T-helper 1 cell treated with Interleukin-12 subunit alpha and Interleukin-12 subunit beta and Interleukin-4 antibody, amounts not matched to agents 30 ng/mL and 1 ng/mL, for 36 hours (primary cell): ENCODE measurements around the gene MIEF2. TPM values are rescaled to one million over a fixed set of nuclear protein-coding genes. Genes with fewer than 3 reads are reported as not detected.
"Not testable (repeated sequence)": the region's sequence is repeated elsewhere in the genome, so short reads cannot be mapped to it uniquely, and the experiment has no call there.

ENCODE experiments used
- intact Hi-C: fragments of 100-400 bp; cut with micrococcal nuclease; formaldehyde crosslinking; loops from one replicate; pipeline ENCODE4 v1.15.1; 2024
- total RNA-seq: library from RNA; stranded (reverse); gene quantifications from 2 replicates; pipeline ENCODE4 v1.2.3, GENCODE V29; 2022

The MIEF2 gene
- total RNA-seq, 1 donor from 2014 or later: 8.9 TPM

DNA sequence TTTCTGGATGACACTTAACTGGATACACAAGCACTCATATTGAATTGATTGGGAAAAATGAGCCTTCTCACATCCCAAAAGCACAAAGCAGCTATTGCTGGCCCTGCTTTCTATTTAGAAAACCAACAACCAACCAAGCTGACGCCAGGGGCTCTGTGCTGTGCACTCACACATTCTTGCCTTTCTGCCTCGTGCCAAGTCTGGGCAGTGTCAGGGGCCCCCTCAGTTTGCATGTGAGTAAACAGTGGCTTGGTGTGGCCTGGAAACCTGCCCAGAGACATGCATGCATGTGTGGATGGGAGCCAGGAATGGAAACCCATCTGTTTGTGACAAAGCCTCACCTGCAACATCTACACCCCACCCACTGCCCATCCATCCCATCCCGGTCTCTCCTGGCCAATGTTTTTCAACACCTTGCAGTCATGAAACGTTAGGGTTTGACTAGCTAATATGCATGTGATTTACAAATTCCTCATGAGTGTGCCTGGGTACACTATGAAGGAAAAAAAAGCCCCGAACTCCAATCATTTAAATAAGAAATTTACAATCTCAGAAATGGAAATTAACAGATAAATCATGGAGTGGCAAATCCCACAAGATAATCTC lies 20.4 kb downstream of the MIEF2 start:
- intact Hi-C loops: loop anchor here (10.0 kb wide), 1 partner anchor 64 kb away; no protein-coding TSS in a partner anchor

DNA sequence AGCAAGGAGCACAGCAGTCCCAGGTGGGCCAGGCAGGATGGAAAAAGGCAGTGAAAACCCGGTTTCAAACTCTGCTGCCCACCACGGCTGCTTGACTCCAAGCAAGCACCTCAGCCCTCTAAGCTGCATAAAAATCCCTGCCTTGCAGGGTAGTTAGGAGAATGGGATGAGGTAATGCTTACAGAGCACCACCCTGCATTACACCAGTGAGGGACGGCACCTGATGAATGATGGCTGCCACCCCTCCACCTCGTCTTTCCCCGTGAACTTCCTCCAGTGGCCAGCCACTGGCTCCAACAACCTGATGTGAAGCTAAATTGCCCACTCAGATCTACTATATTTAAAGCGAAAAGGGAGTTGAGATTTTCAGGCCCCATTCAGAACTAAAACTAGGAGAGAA lies 21.3 kb downstream of the MIEF2 start:
- intact Hi-C loops: loop anchor here (10.0 kb wide), 1 partner anchor 63 kb away; no protein-coding TSS in a partner anchor

DNA sequence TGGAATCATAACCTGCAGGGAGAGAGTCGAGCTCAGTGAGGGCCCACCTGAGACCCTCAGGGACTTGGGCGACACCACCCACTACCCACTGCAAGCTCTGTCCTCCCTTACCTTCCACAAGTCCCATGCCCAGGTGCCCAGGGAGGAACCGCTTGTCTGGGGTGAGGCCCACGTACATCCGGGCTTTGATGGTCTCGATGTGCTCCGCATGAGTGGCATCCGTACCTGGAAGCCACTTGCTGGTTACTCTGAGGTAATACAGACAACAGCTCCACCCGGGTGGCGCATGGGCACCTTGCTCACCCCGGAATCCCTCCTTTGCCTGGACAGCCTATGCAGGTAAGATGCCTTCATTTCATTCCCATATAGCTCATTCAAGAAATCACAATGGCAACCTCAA lies 24.8 kb downstream of the MIEF2 start:
- intact Hi-C loops: loop anchor here (10.0 kb wide), 1 partner anchor 60 kb away; no protein-coding TSS in a partner anchor

DNA sequence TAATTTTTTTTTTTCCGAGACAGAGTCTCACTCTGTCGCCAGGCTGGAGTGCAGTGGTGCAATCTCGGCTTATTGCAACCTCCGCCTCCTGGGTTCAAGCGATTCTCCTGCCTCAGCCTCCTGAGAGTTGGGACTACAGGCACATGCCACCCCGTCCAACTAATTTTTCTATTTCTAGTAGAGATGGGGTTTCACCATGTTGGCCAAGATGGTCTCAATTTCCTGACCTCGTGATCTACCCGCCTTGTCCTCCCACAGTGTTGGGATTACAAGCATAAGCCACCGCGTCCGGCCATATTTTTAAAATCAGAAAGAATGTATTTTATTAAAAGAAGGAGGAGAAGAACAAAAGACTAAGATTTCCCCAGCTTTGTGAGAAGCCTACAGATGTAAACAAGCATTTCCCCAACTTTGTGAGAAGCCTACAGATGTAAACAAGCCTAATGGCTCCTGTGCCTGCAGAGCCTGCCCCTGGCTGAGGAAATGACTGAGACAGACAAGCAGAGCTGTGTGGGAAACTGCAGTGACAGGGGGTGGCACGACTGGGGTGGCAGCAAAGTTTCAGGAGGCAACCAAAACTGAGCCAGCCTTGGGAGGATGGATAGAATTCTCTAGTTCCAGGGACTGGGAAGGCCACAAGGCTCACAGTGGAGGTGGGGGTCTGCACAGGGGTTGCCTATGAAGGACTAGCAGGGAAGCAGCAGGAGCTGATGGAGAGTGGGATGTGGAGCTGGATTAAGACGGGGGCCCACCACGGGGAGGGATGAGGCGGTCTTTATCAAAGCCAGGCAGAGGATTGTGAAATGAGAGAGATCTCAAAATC lies 31.5 kb downstream of the MIEF2 start:
- intact Hi-C loops: no loop called here

DNA sequence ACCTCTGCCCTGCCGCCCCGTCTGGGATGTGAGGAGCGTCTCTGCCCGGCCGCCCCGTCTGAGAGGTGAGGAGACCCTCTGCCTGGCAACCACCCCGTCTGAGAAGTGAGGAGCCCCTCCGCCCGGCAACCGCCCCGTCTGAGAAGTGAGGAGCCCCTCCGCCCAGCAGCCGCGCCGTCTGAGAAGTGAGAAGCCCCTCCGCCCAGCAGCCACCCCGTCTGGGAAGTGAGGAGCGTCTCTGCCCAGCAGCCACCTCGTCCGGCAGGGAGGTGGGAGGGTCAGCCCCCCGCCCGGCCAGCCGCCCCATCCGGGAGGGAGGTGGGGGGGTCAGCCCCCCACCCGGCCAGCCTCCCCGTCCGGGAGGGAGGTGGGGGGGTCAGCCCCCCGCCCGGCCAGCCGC lies 37.6 kb downstream of the MIEF2 start:
- intact Hi-C loops: not testable (repeated sequence)

DNA sequence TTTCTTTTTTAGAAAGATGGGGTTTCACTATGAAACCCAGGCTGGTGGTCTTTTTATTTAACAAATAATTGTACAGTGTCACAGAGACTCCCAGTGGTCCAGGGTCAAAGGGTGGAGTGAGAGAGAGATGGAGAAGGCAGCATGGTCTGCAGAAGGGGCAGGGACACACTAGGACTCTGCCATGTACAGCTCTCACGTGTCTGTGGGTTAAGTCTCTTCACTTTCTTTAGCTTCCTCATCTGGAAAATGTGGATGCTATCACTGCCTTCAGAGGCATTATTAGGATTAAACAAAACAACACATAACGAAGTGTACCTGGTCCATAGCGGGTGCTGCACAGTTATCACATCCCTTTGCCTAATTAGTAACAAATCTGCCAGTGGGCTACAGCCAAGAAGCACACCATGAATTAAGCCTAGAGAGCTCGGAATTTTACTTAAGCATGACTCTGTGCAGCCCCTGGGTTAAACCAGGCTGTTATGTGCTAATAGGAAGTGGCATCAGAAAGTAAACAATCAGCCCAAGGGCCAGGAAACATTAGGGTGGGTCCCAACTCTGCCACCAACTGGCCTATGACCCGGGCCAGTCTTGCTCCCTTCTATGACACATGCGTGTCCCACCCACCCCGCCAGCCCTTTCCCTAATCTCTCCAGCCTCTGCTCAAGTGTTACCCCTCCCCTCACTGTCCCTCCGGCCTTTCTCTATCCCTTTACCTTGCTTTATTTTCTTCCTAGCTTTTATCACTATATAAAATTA lies 40.4 kb downstream of the MIEF2 start:
- intact Hi-C loops: no loop called here

DNA sequence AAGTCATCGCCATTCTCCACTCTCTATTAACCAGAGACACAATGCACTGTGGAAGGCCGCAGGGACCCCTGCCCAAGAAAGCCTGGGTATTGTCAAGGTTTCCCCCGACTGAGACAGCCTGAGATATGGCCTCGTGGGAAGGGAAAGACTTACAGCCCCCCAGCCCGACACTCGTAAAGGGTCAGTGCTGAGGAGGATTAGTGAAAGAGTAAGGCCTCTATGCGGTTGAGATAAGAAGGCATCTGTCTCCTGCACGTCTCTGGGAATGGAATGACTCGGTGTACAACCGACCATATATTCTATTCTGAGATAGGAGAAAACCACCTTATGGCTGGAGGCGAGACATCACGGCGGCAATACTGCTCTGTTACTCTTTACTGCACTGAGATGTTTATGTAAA lies 42.7 kb downstream of the MIEF2 start:
- intact Hi-C loops: not testable (repeated sequence)

DNA sequence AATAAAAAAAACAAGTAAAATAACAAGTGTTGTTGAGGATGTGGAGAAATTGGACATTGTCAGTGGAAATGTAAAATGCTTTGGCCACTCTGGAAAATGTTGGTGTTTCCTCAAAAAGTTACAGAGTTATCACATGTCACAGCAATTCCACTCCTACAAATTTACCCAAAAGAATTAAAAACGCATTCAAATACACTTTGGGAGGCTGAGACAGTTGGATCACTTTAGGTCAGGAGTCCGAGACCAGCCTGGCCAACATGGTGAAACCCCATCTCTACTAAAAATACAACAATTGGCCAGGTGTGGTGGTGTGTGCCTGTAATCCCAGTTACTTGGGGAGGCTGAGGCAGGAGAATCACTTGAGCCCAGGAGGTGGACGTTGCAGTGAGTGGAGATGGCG lies 48.7 kb downstream of the MIEF2 start:
- intact Hi-C loops: no loop called here

DNA sequence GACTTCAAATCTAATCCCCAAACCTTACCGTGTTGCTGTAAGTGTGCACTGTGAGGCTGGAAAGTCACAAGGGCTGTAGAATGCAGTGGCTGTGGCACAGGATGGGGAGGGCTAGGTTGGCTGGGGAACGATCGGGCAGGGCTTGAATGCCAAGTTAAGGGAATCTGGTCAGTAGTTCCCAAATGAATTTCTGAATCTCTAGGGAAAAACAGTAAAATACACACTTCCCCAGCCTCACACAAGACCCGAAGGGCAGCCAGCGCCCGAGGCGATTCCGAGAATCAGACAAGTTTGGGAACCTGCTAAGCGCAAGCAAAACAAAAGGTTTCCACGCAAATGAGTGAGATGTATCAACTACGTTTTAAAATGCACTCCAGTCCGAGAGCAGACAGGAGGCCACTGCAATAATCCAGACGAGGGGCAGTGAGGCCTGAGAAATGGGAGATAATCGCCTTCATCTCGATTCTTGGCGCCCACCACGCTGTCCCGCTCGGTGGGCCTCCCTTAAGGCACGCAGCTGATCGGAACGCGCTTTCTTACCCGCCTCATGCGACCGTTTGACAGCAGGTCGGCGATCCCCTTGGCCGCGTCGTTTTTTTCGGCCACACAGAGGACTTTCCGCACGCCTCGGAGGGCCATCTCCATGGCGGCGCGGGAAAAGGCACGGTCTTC lies 53.7 kb downstream of the MIEF2 start:
- intact Hi-C loops: loop anchor here (1.0 to 2.0 kb wide), 3 partner anchors 49 to 227 kb away; partner anchors contain the start of genes DRG2 and SHMT1

DNA sequence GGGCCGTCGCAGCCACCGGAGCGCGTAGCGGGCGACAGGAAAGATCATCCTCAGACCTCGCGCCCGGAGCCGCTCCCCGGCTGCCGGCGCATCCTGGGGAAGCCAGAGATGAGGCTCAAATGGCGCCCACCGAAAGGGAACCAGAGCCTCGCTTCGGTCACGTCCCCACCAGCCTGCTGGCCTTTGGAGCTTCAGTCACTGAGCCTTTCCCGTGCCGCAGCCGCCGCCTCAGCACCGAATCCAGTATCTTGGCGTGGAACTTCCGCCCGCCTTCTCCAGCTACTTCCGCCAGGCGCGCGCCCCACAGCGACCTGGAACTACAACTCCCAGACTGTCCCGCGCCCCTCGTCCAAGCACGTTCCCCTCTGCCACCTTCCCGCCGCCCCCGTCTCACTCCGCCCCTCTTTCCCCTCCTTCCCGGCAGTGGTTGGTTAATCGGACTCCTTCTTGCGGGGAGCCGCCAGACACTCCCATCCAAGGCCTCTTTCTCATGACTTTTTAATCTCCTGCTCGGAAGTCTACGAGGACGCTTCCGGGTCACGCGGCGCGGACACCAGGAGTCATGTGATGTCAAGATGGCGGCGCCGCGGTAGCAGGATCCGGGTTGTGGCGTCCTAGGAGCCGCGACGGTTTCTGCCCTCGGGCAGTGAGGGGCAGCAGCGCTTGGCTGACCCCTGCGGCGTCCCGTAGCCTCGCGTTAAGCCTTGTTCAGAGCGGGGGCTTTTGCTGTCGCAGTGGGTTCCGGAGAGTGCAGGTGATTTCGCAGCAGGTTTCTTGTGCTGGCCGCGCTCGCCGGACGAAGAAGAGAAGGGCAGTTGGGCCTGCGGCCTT lies 54.5 kb downstream of the MIEF2 start, which contains the start of the genes SMCR8 and TOP3A:
SMCR8 (plus strand) TSS at position 563 of the 831 bp plus-strand sequence. CDS start 497 bp downstream, outside the sequence.
TOP3A (minus strand) TSS at position 264 of the 831 bp plus-strand sequence; CDS start at position 48, 216 bp downstream.
- intact Hi-C loops: loop anchor here (1.0 to 2.0 kb wide), 7 partner anchors 48 to 276 kb away; partner anchors contain the start of genes ALKBH5, ATPAF2, DRG2 and GID4

DNA sequence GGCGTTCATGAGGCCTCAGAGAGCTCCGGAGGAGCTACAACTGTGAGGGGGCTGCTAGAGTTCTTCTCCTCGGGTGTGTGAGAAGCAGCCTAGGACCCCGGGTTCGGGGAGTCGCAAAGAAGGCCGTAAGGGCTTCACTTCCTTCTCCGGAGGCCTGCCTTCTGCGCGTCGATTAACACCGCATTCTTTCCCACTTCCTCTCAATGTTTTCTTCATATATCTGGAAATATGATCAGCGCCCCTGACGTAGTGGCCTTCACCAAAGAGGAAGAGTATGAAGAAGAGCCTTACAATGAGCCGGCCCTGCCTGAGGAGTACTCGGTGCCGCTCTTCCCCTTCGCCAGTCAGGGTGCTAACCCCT lies 55.1 kb downstream of the MIEF2 start:
- intact Hi-C loops: loop anchor here (1.0 to 2.0 kb wide), 6 partner anchors 47 to 276 kb away; partner anchors contain the start of genes ALKBH5, ATPAF2, GID4 and LLGL1

DNA sequence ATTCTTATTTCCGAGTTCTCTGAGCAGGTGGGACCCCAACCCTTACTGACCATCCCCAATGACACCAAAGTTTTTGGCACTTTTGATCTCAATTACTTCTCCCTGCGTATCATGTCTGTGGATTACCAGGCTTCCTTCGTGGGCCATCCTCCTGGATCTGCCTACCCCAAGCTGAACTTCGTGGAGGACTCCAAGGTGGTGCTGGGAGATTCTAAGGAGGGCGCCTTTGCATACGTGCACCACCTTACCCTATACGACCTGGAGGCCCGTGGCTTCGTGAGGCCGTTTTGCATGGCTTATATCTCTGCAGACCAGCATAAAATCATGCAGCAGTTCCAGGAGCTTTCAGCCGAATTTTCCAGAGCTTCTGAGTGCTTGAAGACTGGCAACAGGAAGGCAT lies 55.5 kb downstream of the MIEF2 start:
- intact Hi-C loops: loop anchor here (1.0 to 2.0 kb wide), 6 partner anchors 47 to 277 kb away; partner anchors contain the start of genes ALKBH5, ATPAF2, GID4 and LLGL1

Other genes with a start within 250 kb of the MIEF2 start
- 32.7 and 33.2 TPM in 2 replicates for gene ATPAF2, start 221.5 kb upstream of the MIEF2 start, total RNA-seq
- gene GID4, start 221.3 kb upstream of the MIEF2 start, total RNA-seq: 9.3 and 10.0 TPM in 2 replicates
- 61.2 and 62.4 TPM in 2 replicates for gene DRG2, start 172.7 kb upstream of the MIEF2 start, total RNA-seq
- gene MYO15A, start 151.9 kb upstream of the MIEF2 start, total RNA-seq: 0.42 and 0.83 TPM in 2 replicates
- 98.7 and 100 TPM in 2 replicates for gene ALKBH5, start 76.8 kb upstream of the MIEF2 start, total RNA-seq
- 20.0 and 21.9 TPM in 2 replicates for gene LLGL1, start 35.0 kb upstream of the MIEF2 start, total RNA-seq
- 265 and 288 TPM in 2 replicates for gene FLII, start 1.9 kb upstream of the MIEF2 start, total RNA-seq
- 72.0 and 73.0 TPM in 2 replicates for gene TOP3A, start 54.3 kb downstream of the MIEF2 start, total RNA-seq
- gene SMCR8, start 54.6 kb downstream of the MIEF2 start, total RNA-seq: 30.5 and 31.0 TPM in 2 replicates
- gene SHMT1, start 102.9 kb downstream of the MIEF2 start, total RNA-seq: 42.8 and 43.3 TPM in 2 replicates
- gene EVPLL, start 117.1 kb downstream of the MIEF2 start, total RNA-seq: not detected in 2 replicates
- 0.37 and 0.64 TPM in 2 replicates for gene LGALS9C, start 216.1 kb downstream of the MIEF2 start, total RNA-seq